ENCODE results near the gene FAU. TPM values are rescaled to one million over a fixed set of nuclear protein-coding genes. Genes with fewer than 3 reads are reported as not detected.
A peak's percentile ranks its signal among the peaks of the same experiment; 100 is the strongest.

FAU gene
- total RNA-seq, 4 donors from 2014 or later: 465 to 1,081 (median 716) TPM

- 92% methylated on average over 9 of the region's 9 CpGs for WGBS
- no peak for DNase-seq (ENCODE audit: extremely low spot score)
- Histone ChIP-seq H3K27ac (replicated peaks in 1 of 4) (no peak overlapping the region), H3K4me1 (peaks cover 6 to 8% (median 8%) of the 10 kb centered on the region in 4 donors), H3K4me3 (no peak overlapping the region), H3K9me3 (no peaks in the 10 kb centered on the region), H3K27me3 (no peaks in the 10 kb centered on the region), H3K36me3 (no peaks in the 10 kb centered on the region)
- intact Hi-C loops (cut with DNase I): no loop called here
- TF ChIP-seq CTCF (IDR thresholded peaks at IDR 0.05) (no peak), POLR2AphosphoS5 (IDR thresholded peaks at IDR 0.05) (no peak), EP300 (IDR thresholded peaks at IDR 0.05) (no peak)
Measured at GRCh38 chr11:65078786-65079342, 43.1 kb downstream of the FAU start.

GRCh38 chr11:65078151-65078550 lies 43.8 kb downstream of the FAU start:
- Histone ChIP-seq H3K9me3 (no peaks in the 10 kb centered on the region), H3K4me1 (peaks cover 0 to 2% (median 1%) of the 10 kb centered on the region in 4 donors), H3K4me3 (no peak overlapping the region), H3K27me3 (no peaks in the 10 kb centered on the region), H3K27ac (replicated peaks in 1 of 4) (no peak overlapping the region), H3K36me3 (no peaks in the 10 kb centered on the region)
- no peak for DNase-seq (ENCODE audit: extremely low spot score)
- TF ChIP-seq POLR2A (IDR thresholded peaks at IDR 0.05; ENCODE audit: low read depth) (no peak), CTCF (IDR thresholded peaks at IDR 0.05) (peak; percentile 29 to 56 (median 39))
- intact Hi-C loops (cut with DNase I): no loop called here
- 65% methylated on average over 3 of the region's 3 CpGs for WGBS

DNA sequence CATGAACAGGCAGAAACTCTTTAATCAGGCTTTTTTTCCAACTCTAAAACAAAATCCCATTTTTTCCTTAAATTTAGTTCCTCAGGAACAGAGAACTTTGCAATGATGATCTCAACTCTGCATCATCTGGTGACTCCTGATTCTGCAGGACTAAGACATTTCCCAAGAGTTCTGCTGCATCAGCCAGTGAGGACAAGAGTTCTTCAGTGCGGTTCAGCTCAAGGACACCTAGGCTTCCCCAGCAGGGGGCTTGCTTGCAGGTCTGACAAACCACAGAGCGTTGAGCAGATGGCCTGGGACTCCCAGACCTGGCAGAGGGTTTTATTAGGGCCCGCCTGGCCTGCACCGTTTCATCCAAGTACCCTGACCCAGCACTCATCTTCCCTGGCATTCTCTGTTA lies 44.5 kb downstream of the FAU start:
- TF ChIP-seq EP300 (IDR thresholded peaks at IDR 0.05): no peak
- no peak for TF ChIP-seq POLR2AphosphoS5 (IDR thresholded peaks at IDR 0.05)
- no peak for TF ChIP-seq CTCF (IDR thresholded peaks at IDR 0.05)
- no peak for TF ChIP-seq POLR2A (IDR thresholded peaks at IDR 0.05; ENCODE audit: low read depth)
- no peak overlapping the region for H3K4me3 ChIP-seq
- H3K27me3 ChIP-seq: no peaks in the 10 kb centered on the region
- H3K4me1 ChIP-seq: no peaks in the 10 kb centered on the region
- H3K9me3 ChIP-seq: no peaks in the 10 kb centered on the region
- no peaks in the 10 kb centered on the region for H3K36me3 ChIP-seq
- H3K27ac ChIP-seq (replicated peaks in 1 of 4): no peak overlapping the region
- intact Hi-C loops (cut with DNase I): no loop called here
- DNase-seq (ENCODE audit: extremely low spot score): no peak
- 100% methylated on average over 1 of the region's 4 CpGs for WGBS

- Histone ChIP-seq H3K4me1 (no peaks in the 10 kb centered on the region), H3K9me3 (no peaks in the 10 kb centered on the region), H3K27me3 (no peaks in the 10 kb centered on the region), H3K4me3 (no peak overlapping the region), H3K36me3 (no peaks in the 10 kb centered on the region), H3K27ac (replicated peaks in 1 of 4) (no peak overlapping the region)
- intact Hi-C loops (cut with DNase I): no loop called here
- TF ChIP-seq EP300 (IDR thresholded peaks at IDR 0.05) (no peak), CTCF (IDR thresholded peaks at IDR 0.05) (no peak), POLR2A (IDR thresholded peaks at IDR 0.05; ENCODE audit: low read depth) (no peak), POLR2AphosphoS5 (IDR thresholded peaks at IDR 0.05) (no peak)
- DNase-seq (ENCODE audit: extremely low spot score): no peak
- WGBS: 50% methylated on average over 1 of the region's 1 CpG
Measured at GRCh38 chr11:65072631-65072966, 49.3 kb downstream of the FAU start.

DNA sequence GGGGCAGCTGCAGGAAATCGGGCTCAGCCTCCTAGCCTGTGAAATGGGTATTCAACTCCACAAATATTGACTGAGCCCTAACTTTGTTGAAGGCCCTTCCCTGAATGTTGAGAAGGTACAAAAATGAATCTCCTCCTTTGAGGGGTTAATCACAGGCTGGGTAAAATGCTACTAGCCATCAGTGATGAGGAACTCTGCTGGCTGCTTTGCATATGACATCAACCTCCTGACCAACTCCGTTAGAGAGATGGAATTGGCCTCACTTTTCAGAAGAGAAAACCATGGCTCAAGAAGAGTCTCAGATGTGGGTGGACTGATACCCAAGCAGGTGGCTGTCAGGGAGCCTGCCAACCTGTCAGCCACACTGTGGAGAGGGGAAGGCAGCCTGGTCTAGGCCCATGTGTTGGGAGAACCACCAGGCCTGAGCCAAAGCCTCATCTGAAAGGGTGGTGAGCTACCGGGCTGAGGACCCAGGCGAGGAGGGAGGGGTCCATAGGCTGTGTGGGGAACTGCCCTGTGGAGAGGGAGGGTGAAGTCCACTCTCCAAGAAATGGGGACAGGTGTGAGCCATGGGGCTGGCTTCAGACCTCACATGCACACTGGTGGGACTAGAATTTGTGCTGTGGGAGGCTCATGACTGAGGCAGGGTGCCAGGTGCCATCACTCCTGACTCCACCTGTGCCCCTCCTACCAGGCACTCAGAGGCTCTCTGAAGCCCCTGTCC lies 49.9 kb downstream of the FAU start:
- Histone ChIP-seq H3K27me3 (no peaks in the 10 kb centered on the region), H3K4me3 (no peak overlapping the region), H3K9me3 (no peaks in the 10 kb centered on the region), H3K27ac (replicated peaks in 1 of 4) (no peak overlapping the region), H3K36me3 (no peaks in the 10 kb centered on the region), H3K4me1 (no peaks in the 10 kb centered on the region)
- WGBS: 71% methylated on average over 4 of the region's 4 CpGs
- intact Hi-C loops (cut with DNase I): no loop called here
- no peak for DNase-seq (ENCODE audit: extremely low spot score)
- TF ChIP-seq POLR2AphosphoS5 (IDR thresholded peaks at IDR 0.05) (no peak), EP300 (IDR thresholded peaks at IDR 0.05) (no peak)

Small RNA genes lying within 50 kb of the gene (small RNA-seq; reads per million reads assigned to genes)
- 0 reads per million in 3 donors for gene HIGD1AP10
- 0 reads per million in 3 donors for gene PDCL2P2
- gene RNU2-23P: 0.08 to 0.56 (median 0.17) reads per million in 3 donors

Other genes starting within 250 kb of the FAU start
- gene EHD1, start 243.5 kb downstream of the FAU start, total RNA-seq: 100 to 1,000 TPM in 2 of 4 donors, 10 to 100 TPM in 2; 57.0 to 193 (median 104) TPM
- gene ATG2A, start 204.9 kb downstream of the FAU start, total RNA-seq: 10 to 100 TPM; 19.9 to 28.7 (median 26.1) TPM
- gene PPP2R5B, start 197.4 kb downstream of the FAU start, total RNA-seq: 10 to 100 TPM; 24.1 to 38.8 (median 29.0) TPM
- gene GPHA2, start 186.2 kb downstream of the FAU start, total RNA-seq: not detected
- gene MAJIN, start 150.0 kb downstream of the FAU start, total RNA-seq: not detected
- 1 to 10 TPM in 3 of 4 donors, under 1 TPM in 1; 0.42 to 5.1 (median 3.1) TPM for gene BATF2, start 125.2 kb downstream of the FAU start, total RNA-seq
- 100 to 1,000 TPM; 150 to 189 (median 172) TPM for gene ARL2, start 108.0 kb downstream of the FAU start, total RNA-seq
- gene SNX15, start 94.7 kb downstream of the FAU start, total RNA-seq: 10 to 100 TPM; 21.2 to 57.1 (median 33.1) TPM
- 10 to 100 TPM in 3 of 4 donors, 1 to 10 TPM in 1; 9.6 to 21.8 (median 13.1) TPM for gene SAC3D1, start 80.9 kb downstream of the FAU start, total RNA-seq
- 10 to 100 TPM; 22.8 to 43.7 (median 31.0) TPM for gene NAALADL1, start 63.6 kb downstream of the FAU start, total RNA-seq
- 1 to 10 TPM in 1 of 4 donors, under 1 TPM in 3; 0.33 to 1.1 (median 0.38) TPM for gene CDCA5, start 38.1 kb downstream of the FAU start, total RNA-seq
- 10 to 100 TPM; 24.1 to 50.7 (median 43.7) TPM for gene ZFPL1, start 37.9 kb downstream of the FAU start, total RNA-seq
- gene VPS51, start 25.9 kb downstream of the FAU start, total RNA-seq: 100 to 1,000 TPM; 185 to 414 (median 237) TPM
- gene TM7SF2, start 10.3 kb downstream of the FAU start, total RNA-seq: 10 to 100 TPM in 3 of 4 donors, 1 to 10 TPM in 1; 8.8 to 17.2 (median 12.1) TPM
- 10 to 100 TPM in 3 of 4 donors, 1 to 10 TPM in 1; 7.5 to 24.4 (median 18.0) TPM for gene ZNHIT2, start 4.4 kb downstream of the FAU start, total RNA-seq
- 100 to 1,000 TPM in 2 of 4 donors, 10 to 100 TPM in 2; 76.2 to 113 (median 91.5) TPM for gene MRPL49, start 187 bp upstream of the FAU start, total RNA-seq
- gene SYVN1, start 12.4 kb upstream of the FAU start, total RNA-seq: 10 to 100 TPM; 24.1 to 39.5 (median 27.5) TPM
- gene SPDYC, start 48.1 kb upstream of the FAU start, total RNA-seq: not detected
- 100 to 1,000 TPM in 3 of 4 donors, 10 to 100 TPM in 1; 95.9 to 246 (median 167) TPM for gene CAPN1, start 59.8 kb upstream of the FAU start, total RNA-seq
- 10 to 100 TPM; 14.7 to 26.6 (median 17.3) TPM for gene POLA2, start 139.8 kb upstream of the FAU start, total RNA-seq
- 10 to 100 TPM; 39.9 to 90.1 (median 54.4) TPM for gene CDC42EP2, start 192.7 kb upstream of the FAU start, total RNA-seq
- 10 to 100 TPM; 40.3 to 60.6 (median 52.9) TPM for gene DPF2, start 211.7 kb upstream of the FAU start, total RNA-seq
- gene TIGD3, start 232.6 kb upstream of the FAU start, total RNA-seq: under 1 TPM in 1 of 4 donors, not detected in 3; 0.19 TPM

All from esophagus muscularis mucosa (tissue), 4 donors.